SK-N-SH treated with all-trans-retinoic acid at 6 μM for 48 hours (cell line): ENCODE results near the gene SCYL1.

Source experiments
- OSR1 ChIP-seq: fragments of 250-450 bp; sonication (Bioruptor Pico); IDR thresholded peaks from 2 replicates; pipeline ENCODE4 v1.8.0; 2022; ENCODE audit warnings: moderate library complexity, mild to moderate bottlenecking, inconsistent platforms
- PATZ1 ChIP-seq: fragments of 250-450 bp; sonication (Bioruptor Pico); IDR thresholded peaks from 2 replicates; pipeline ENCODE4 v1.8.0; 2020; ENCODE audit warnings: mild to moderate bottlenecking, moderate library complexity, borderline replicate concordance
- POU6F1 ChIP-seq: fragments of 250-450 bp; sonication (Bioruptor Pico); IDR thresholded peaks from 2 replicates; pipeline ENCODE4 v1.8.0; 2021; ENCODE audit warnings: low read depth, mild to moderate bottlenecking, moderate library complexity, borderline replicate concordance
- TSHZ2 ChIP-seq: fragments of 250-450 bp; sonication (Bioruptor Pico); IDR thresholded peaks from 2 replicates; pipeline ENCODE4 v1.5.0; 2020; ENCODE audit warnings: mild to moderate bottlenecking, moderate library complexity
- ZFP3 ChIP-seq: fragments of 250-450 bp; sonication (Bioruptor Pico); IDR thresholded peaks from 2 replicates; pipeline ENCODE4 v1.5.0; 2020; ENCODE audit warnings: mild to moderate bottlenecking, moderate library complexity

- TF ChIP-seq POU6F1 (CRISPR knock-in tag) (no peak), PATZ1 (CRISPR knock-in tag) (no peak), TSHZ2 (no peak), ZFP3 (CRISPR knock-in tag) (no peak), OSR1 (CRISPR knock-in tag) (no peak)
Measured at GRCh38 chr11:65580756-65581155, 55.9 kb downstream of the SCYL1 start.
